H9 (cell line): ENCODE measurements around the gene USP4. TPM values are rescaled to one million over a fixed set of nuclear protein-coding genes. Genes with fewer than 3 reads are reported as not detected.

ENCODE experiments used
- DNase-seq: peaks from one replicate; pipeline ENCODE4 v3.0.0-alpha.2; 2017
- H2AFZ ChIP-seq: one replicate; pipeline ENCODE4 v1.6.1; 2013; ENCODE audit warnings: mild to moderate bottlenecking, low read length, control low read depth, moderate library complexity
- H2AK5ac ChIP-seq: 2 replicates; pipeline ENCODE4 v1.6.1; 2013; ENCODE audit warnings: low read length, control low read depth, mixed read lengths; ENCODE audit not compliant: insufficient read length
- H2BK120ac ChIP-seq: one replicate; pipeline ENCODE4 v1.6.1; 2013; ENCODE audit warnings: low read depth, mild to moderate bottlenecking, low read length, control low read depth, inconsistent platforms; ENCODE audit not compliant: poor library complexity, severe bottlenecking
- H2BK12ac ChIP-seq: 2 replicates; pipeline ENCODE4 v1.6.1; 2013; ENCODE audit warnings: low read length, control low read depth, mixed read lengths, low read depth; ENCODE audit not compliant: insufficient read length
- H2BK15ac ChIP-seq: 2 replicates; pipeline ENCODE4 v1.6.1; 2013; ENCODE audit warnings: low read depth, low read length, control low read depth
- H2BK20ac ChIP-seq: one replicate; pipeline ENCODE4 v1.6.1; 2013; ENCODE audit warnings: low read depth, mild to moderate bottlenecking, low read length, control low read depth, inconsistent platforms; ENCODE audit not compliant: poor library complexity, severe bottlenecking
- H2BK5ac ChIP-seq: 2 replicates; pipeline ENCODE4 v1.6.1; 2013; ENCODE audit warnings: low read length, control low read depth, mixed read lengths; ENCODE audit not compliant: insufficient read length
- H3K14ac ChIP-seq: 2 replicates; pipeline ENCODE4 v1.6.1; 2013; ENCODE audit warnings: low read length, control low read depth; ENCODE audit not compliant: insufficient read depth
- H3K18ac ChIP-seq: 2 replicates; pipeline ENCODE4 v1.6.1; 2013; ENCODE audit warnings: low read depth, mild to moderate bottlenecking, mixed read lengths, low read length, control low read depth; ENCODE audit not compliant: insufficient read length
- H3K23ac ChIP-seq: 2 replicates; pipeline ENCODE4 v1.6.1; 2013; ENCODE audit warnings: low read length, control low read depth, mixed read lengths, low read depth; ENCODE audit not compliant: insufficient read length
- H3K23me2 ChIP-seq: 2 replicates; pipeline ENCODE4 v1.6.1; 2013; ENCODE audit warnings: low read depth, mild to moderate bottlenecking, mixed read lengths, low read length, control low read depth; ENCODE audit not compliant: insufficient read length, poor library complexity, severe bottlenecking
- H3K27ac ChIP-seq: 2 replicates; pipeline ENCODE4 v1.5.1; 2013; ENCODE audit warnings: low read length, control low read depth, mixed read lengths, low read depth; ENCODE audit not compliant: insufficient read length
- H3K27me3 ChIP-seq: 2 replicates; pipeline ENCODE4 v1.6.1; 2013; ENCODE audit warnings: low read length, control low read depth, inconsistent platforms; ENCODE audit not compliant: insufficient read depth
- H3K4ac ChIP-seq: 2 replicates; pipeline ENCODE4 v1.6.1; 2013; ENCODE audit warnings: low read depth, mild to moderate bottlenecking, control low read depth, inconsistent platforms, low read length, moderate library complexity
- H3K4me1 ChIP-seq: 2 replicates; pipeline ENCODE4 v1.6.1; 2013; ENCODE audit warnings: low read length, control low read depth, inconsistent platforms; ENCODE audit not compliant: insufficient read depth
- H3K4me2 ChIP-seq: 2 replicates; pipeline ENCODE4 v1.6.1; 2013; ENCODE audit warnings: low read length, control low read depth, mixed read lengths; ENCODE audit not compliant: insufficient read length, insufficient read depth
- H3K56ac ChIP-seq: 2 replicates; pipeline ENCODE4 v1.6.1; 2013; ENCODE audit warnings: low read depth, mild to moderate bottlenecking, mixed read lengths, low read length, control low read depth; ENCODE audit not compliant: insufficient read length
- H3K79me1 ChIP-seq: 2 replicates; pipeline ENCODE4 v1.6.1; 2013; ENCODE audit warnings: low read depth, mild to moderate bottlenecking, moderate library complexity, low read length, control low read depth, inconsistent platforms; ENCODE audit not compliant: insufficient read depth, poor library complexity, severe bottlenecking
- H3K79me2 ChIP-seq: 2 replicates; pipeline ENCODE4 v1.6.1; 2013; ENCODE audit warnings: low read length, control low read depth, inconsistent platforms; ENCODE audit not compliant: insufficient read depth
- H3K9ac ChIP-seq: 2 replicates; pipeline ENCODE4 v1.6.1; 2013; ENCODE audit warnings: low read length, control low read depth, mixed read lengths; ENCODE audit not compliant: insufficient read length; ENCODE audit errors: extremely low read depth
- H3K9me3 ChIP-seq: one replicate; pipeline ENCODE4 v1.6.1; 2013; ENCODE audit warnings: low read depth, low read length, inconsistent platforms; ENCODE audit not compliant: control insufficient read depth
- H3T11ph ChIP-seq: one replicate; pipeline ENCODE4 v1.6.1; 2013; ENCODE audit warnings: mild to moderate bottlenecking, low read length, control low read depth, inconsistent platforms
- H4K20me1 ChIP-seq: one replicate; pipeline ENCODE4 v1.6.1; 2013; ENCODE audit not compliant: control insufficient read depth, insufficient read length, insufficient read depth
- H4K5ac ChIP-seq: 2 replicates; pipeline ENCODE4 v1.6.1; 2013; ENCODE audit warnings: low read depth, mild to moderate bottlenecking, mixed read lengths, low read length, control low read depth; ENCODE audit not compliant: insufficient read length
- H4K8ac ChIP-seq: replicated peaks from 2 replicates; pipeline ENCODE4 v1.6.1; 2013; ENCODE audit warnings: low read length, control low read depth, mixed read lengths, low read depth; ENCODE audit not compliant: insufficient read length
- H4K91ac ChIP-seq: 2 replicates; pipeline ENCODE4 v1.6.1; 2013; ENCODE audit warnings: low read depth, mild to moderate bottlenecking, moderate library complexity, mixed read lengths, low read length, control low read depth; ENCODE audit not compliant: insufficient read length
- H3K27ac Mint-ChIP-seq, 3 experiments: 2 replicates in 2 of 3; 3 replicates in 1 of 3; pipeline ENCODE4 v1.8.0; 2020 to 2021; ENCODE audit warnings: mixed read lengths in 3 of 3, mild to moderate bottlenecking in 1 of 3, moderate library complexity in 1 of 3
- H3K27me3 Mint-ChIP-seq: 2 replicates; pipeline ENCODE4 v1.8.0; 2021; ENCODE audit warnings: low read depth, mild to moderate bottlenecking, moderate library complexity, mixed read lengths
- H3K36me3 Mint-ChIP-seq, 3 experiments: 2 replicates in 2 of 3; 3 replicates in 1 of 3; pipeline ENCODE4 v1.8.0; 2020 to 2021; ENCODE audit warnings: low read depth in 3 of 3, mixed read lengths in 3 of 3; ENCODE audit not compliant: insufficient read depth in 1 of 3
- H3K4me1 Mint-ChIP-seq, 2 experiments: 2 replicates each; pipeline ENCODE4 v1.8.0; 2020; ENCODE audit warnings: mixed read lengths in 2 of 2
- H3K4me3 Mint-ChIP-seq, 2 experiments: 2 replicates in 1 of 2; 3 replicates in 1 of 2; pipeline ENCODE4 v1.8.0; 2020 to 2021; ENCODE audit warnings: mild to moderate bottlenecking in 2 of 2, mixed read lengths in 2 of 2, moderate library complexity in 1 of 2
- H3K9me3 Mint-ChIP-seq, 2 experiments: 2 replicates in 1 of 2; 3 replicates in 1 of 2; pipeline ENCODE4 v1.8.0; 2020; ENCODE audit warnings: mild to moderate bottlenecking in 2 of 2, mixed read lengths in 2 of 2, moderate library complexity in 1 of 2
- CTCF ChIP-seq: fragments of 200-600 bp; sonication (generic); conservative IDR thresholded peaks from 3 replicates; pipeline ENCODE4 v1.8.0; 2021; ENCODE audit warnings: antibody characterized with exemption, mild to moderate bottlenecking
- WGBS: extraction: QIAGEN DNeasy Blood & Tissue Kit; methylation state at CpG from one replicate; pipeline ENCODE4 v1.1.7; 2013; ENCODE audit warnings: missing lambda C conversion rate, low lambda C conversion rate, mixed read lengths; ENCODE audit not compliant: insufficient read length; ENCODE audit errors: extremely low coverage; 5-methylcytosine and 5-hydroxymethylcytosine counted together
- total RNA-seq: library from RNA; stranded (reverse); gene quantifications from 2 replicates; pipeline ENCODE4 v1.2.1, GENCODE V29; 2021

USP4 gene
- total RNA-seq, 1 experiment from 2014 or later: 36.1 TPM

DNA sequence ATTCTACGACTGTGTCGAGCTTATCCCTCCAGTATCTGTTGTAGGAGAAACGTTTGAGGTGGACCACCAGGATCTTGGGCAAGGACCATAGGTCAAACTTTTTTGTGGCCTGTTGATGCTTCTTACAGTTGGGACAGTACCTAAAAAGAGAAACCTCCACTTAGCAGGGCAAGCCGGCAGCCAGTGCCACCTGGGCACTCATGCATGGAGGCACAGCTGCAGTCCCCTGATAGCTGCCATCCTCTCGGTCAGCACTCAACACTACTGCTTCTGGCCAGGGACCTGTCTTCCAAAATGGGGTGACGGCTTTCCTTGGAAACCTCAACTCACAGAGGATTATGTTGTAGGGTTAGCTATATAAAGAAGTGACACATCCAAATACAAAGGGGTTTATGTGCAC is 55.9 kb downstream of the USP4 start:
- no peaks in the 10 kb centered on the region for H4K20me1 ChIP-seq
- no peak overlapping the region for H3K9ac ChIP-seq
- H3K23me2 ChIP-seq: no peaks in the 10 kb centered on the region
- Mint-ChIP-seq H3K4me1 (no peaks in the 10 kb centered on the region), H3K36me3 (peaks cover 25 to 75% (median 61%) of the 10 kb centered on the region in 3 experiments; a peak in 6 of 7 replicates), H3K4me3 (no peak overlapping the region), H3K27me3 (no peaks in the 10 kb centered on the region), H3K9me3 (no peaks in the 10 kb centered on the region), H3K27ac (no peak overlapping the region)
- no peak overlapping the region for H3K4ac ChIP-seq
- no peaks in the 10 kb centered on the region for H3K79me1 ChIP-seq
- WGBS: no CpG with 5 or more reads among the region's 6 CpGs
- no peak overlapping the region for H2BK120ac ChIP-seq
- H3K18ac ChIP-seq: no peak overlapping the region
- no peak overlapping the region for H2BK15ac ChIP-seq
- no peak overlapping the region for H3K4me2 ChIP-seq
- H2BK5ac ChIP-seq: no peak overlapping the region
- H4K5ac ChIP-seq: no peak overlapping the region
- no peaks in the 10 kb centered on the region for H3K79me2 ChIP-seq
- no peaks in the 10 kb centered on the region for H3K4me1 ChIP-seq
- no peak for DNase-seq
- no peak overlapping the region for H3K27ac ChIP-seq
- no peak for TF ChIP-seq CTCF
- H3T11ph ChIP-seq: no peak overlapping the region
- H3K23ac ChIP-seq: no peak overlapping the region
- H2AK5ac ChIP-seq: no peak overlapping the region
- H4K91ac ChIP-seq: no peak overlapping the region
- no peaks in the 10 kb centered on the region for H3K9me3 ChIP-seq
- no peaks in the 10 kb centered on the region for H3K27me3 ChIP-seq
- H3K14ac ChIP-seq: no peak overlapping the region
- no peak overlapping the region for H2BK12ac ChIP-seq
- no peak overlapping the region for H3K56ac ChIP-seq
- H2BK20ac ChIP-seq: no peak overlapping the region
- no peak overlapping the region for H2AFZ ChIP-seq
- H4K8ac ChIP-seq: no peak overlapping the region
